Spleen (tissue), 7 donors: ENCODE data around the gene ENPEP.

Experiments used
- POLR2A ChIP-seq, 3 donors: fragments of 450-650 bp; IDR thresholded peaks; one replicate each; pipeline ENCODE4 v1.5.1; 2017; ENCODE audit warnings: antibody characterized with exemption in 3 of 3, mild to moderate bottlenecking in 1 of 3
- POLR2AphosphoS5 ChIP-seq, 3 donors: sonication (generic); formaldehyde crosslinking; IDR thresholded peaks; one replicate each; pipeline ENCODE4 v1.5.1; 2017; ENCODE audit warnings: antibody characterized with exemption in 3 of 3
- TF ChIP-seq, protein P1 (sequence below), 11 experiments: fragments of 200-600 bp in 7 of 11; fragments of 450-650 bp in 4 of 11; sonication (generic) in 4 of 11; IDR thresholded peaks in 8 of 11; conservative IDR thresholded peaks in 3 of 11; 1 replicate in 7 of 11; 2 replicates in 4 of 11; pipeline versions ENCODE4 v1.4.0 to v1.8.0; 2016 to 2021; ENCODE audit warnings: antibody characterized with exemption in 11 of 11, inconsistent platforms in 4 of 11, mild to moderate bottlenecking in 1 of 11
- donor health status: DM: no; HTN: no; CAD: no; lungs with moderate emphysema.
- donor health status: DM: no; HTN: no; CAD: no.
- donor health status: DM: no; HTN: no; CAD: no.

DNA sequence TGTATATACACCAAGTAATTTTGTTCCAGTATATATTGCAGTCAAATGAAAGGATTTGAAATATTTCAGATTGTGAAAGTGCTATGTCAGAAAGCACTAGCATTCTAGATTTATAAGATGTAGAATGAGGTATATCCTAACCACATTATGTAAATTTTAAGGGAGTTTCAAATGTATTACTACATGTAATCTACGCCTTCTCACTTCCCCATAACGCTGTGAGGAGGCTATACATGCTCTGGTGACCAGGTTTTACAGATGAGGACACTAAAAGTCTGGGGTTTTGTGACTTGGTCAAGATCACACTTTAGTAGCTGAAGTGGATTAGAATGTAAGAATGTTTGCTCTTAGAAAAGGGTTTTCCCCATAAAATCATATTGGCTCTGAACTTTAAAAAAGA lies 8.1 kb downstream of the ENPEP start:
- no peak for TF ChIP-seq POLR2A (IDR thresholded peaks at IDR 0.05)
- TF ChIP-seq, protein P1, sequence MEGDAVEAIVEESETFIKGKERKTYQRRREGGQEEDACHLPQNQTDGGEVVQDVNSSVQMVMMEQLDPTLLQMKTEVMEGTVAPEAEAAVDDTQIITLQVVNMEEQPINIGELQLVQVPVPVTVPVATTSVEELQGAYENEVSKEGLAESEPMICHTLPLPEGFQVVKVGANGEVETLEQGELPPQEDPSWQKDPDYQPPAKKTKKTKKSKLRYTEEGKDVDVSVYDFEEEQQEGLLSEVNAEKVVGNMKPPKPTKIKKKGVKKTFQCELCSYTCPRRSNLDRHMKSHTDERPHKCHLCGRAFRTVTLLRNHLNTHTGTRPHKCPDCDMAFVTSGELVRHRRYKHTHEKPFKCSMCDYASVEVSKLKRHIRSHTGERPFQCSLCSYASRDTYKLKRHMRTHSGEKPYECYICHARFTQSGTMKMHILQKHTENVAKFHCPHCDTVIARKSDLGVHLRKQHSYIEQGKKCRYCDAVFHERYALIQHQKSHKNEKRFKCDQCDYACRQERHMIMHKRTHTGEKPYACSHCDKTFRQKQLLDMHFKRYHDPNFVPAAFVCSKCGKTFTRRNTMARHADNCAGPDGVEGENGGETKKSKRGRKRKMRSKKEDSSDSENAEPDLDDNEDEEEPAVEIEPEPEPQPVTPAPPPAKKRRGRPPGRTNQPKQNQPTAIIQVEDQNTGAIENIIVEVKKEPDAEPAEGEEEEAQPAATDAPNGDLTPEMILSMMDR (IDR thresholded peaks at IDR 0.05 in 8 of 11, conservative IDR thresholded peaks at IDR 0.05 in 3 of 11): no peak
- TF ChIP-seq POLR2AphosphoS5 (IDR thresholded peaks at IDR 0.05): no peak
